ENCODE results near the gene SCUBE2.
"Not testable (repeated sequence)": the region's sequence is repeated elsewhere in the genome, so short reads cannot be mapped to it uniquely, and the experiment has no call there.

The SCUBE2 gene

GRCh38 chr11:8988329-8989234 is 102.8 kb downstream of the SCUBE2 start:
- WGBS (ENCODE audit: insufficient coverage, insufficient read length) = no CpG with 5 or more reads among the region's 3 CpGs
- H3K27ac ChIP-seq (ENCODE audit: low read length) = no peak overlapping the region
- H3K36me3 ChIP-seq (ENCODE audit: control insufficient read depth, insufficient read depth, low read length) = no peaks in the 10 kb centered on the region
- H3K9me3 ChIP-seq (ENCODE audit: control insufficient read depth, insufficient read depth, low read length) = no peaks in the 10 kb centered on the region
- no peaks in the 10 kb centered on the region for H3K4me1 ChIP-seq (ENCODE audit: control insufficient read depth, insufficient read depth, low read length)
- H3K4me3 ChIP-seq (ENCODE audit: low read length) = no peak overlapping the region
- no peak for DNase-seq (ENCODE audit: low read depth, low spot score)
- H3K27me3 ChIP-seq (ENCODE audit: control insufficient read depth, insufficient read depth, low read length) = no peaks in the 10 kb centered on the region

DNA sequence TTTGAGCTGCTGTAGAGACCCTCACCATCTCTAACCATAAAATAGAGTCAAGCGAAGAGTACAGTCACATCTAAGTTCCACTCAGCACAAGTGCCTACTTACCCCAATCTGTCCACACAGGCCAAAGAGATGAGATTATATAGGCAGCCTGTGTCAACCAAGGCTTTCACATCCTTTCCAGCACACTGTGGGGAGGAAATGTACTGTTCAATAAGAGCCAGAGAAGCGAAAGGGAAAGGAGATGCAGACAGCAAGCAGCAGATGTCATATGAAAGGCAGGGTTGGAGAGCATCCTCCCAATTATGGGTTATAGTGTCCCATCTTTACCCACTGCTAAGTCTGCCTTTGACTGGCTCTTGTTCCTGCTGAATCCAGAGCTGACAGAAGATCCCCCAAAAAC is 104.0 kb downstream of the SCUBE2 start:
- no peak overlapping the region for H3K4me3 ChIP-seq (ENCODE audit: low read length)
- no peaks in the 10 kb centered on the region for H3K27me3 ChIP-seq (ENCODE audit: control insufficient read depth, insufficient read depth, low read length)
- H3K27ac ChIP-seq (ENCODE audit: low read length) = no peak overlapping the region
- H3K4me1 ChIP-seq (ENCODE audit: control insufficient read depth, insufficient read depth, low read length) = no peaks in the 10 kb centered on the region
- no CpG with 5 or more reads among the region's 2 CpGs for WGBS (ENCODE audit: insufficient coverage, insufficient read length)
- no peaks in the 10 kb centered on the region for H3K9me3 ChIP-seq (ENCODE audit: control insufficient read depth, insufficient read depth, low read length)
- no peaks in the 10 kb centered on the region for H3K36me3 ChIP-seq (ENCODE audit: control insufficient read depth, insufficient read depth, low read length)
- no peak for DNase-seq (ENCODE audit: low read depth, low spot score)

DNA sequence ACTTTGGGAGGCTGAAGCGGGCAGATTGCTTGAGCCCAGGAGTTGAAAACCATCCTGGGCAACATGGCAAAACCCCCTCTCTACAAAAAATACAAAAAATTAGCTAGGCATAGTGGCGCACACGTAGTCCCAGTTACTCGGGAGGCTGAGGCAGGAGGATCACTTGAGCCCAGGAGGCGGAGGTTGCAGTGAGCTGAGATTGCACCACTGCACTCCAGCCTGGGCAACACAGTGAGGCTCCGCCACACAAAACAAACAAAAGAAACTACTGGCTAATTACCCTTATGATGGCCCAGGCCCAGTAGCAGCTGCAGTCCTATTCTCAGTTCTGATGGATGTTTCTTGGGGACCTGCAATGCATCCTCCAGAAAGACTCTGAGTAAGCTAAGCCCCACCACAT is 104.6 kb downstream of the SCUBE2 start:
- not testable (repeated sequence) for H3K36me3 ChIP-seq (ENCODE audit: control insufficient read depth, insufficient read depth, low read length); H3K27ac ChIP-seq (ENCODE audit: low read length); H3K27me3 ChIP-seq (ENCODE audit: control insufficient read depth, insufficient read depth, low read length); H3K4me3 ChIP-seq (ENCODE audit: low read length); H3K4me1 ChIP-seq (ENCODE audit: control insufficient read depth, insufficient read depth, low read length); DNase-seq (ENCODE audit: low read depth, low spot score); H3K9me3 ChIP-seq (ENCODE audit: control insufficient read depth, insufficient read depth, low read length)
- no CpG with 5 or more reads among the region's 6 CpGs for WGBS (ENCODE audit: insufficient coverage, insufficient read length)

DNA sequence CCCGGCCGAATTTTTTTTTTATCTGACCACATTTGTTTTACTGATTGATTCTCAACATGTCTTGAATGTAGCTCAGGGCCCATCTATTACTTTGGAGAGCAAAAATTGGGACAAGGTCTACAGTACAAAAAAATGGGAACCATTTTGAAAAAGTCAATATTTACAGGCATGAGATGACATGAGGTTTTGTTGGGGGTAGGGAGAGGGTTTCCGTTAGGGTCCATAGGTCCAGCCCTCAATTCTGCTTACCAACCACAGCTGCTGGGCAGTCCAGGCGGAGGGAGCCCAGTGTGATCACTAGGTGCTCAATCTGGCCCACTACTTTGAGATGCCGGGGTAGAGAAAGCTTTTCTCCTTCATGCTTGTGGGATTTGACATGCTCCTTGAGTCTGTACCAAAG is 105.9 kb downstream of the SCUBE2 start:
- WGBS (ENCODE audit: insufficient coverage, insufficient read length) = no CpG with 5 or more reads among the region's 5 CpGs
- no peaks in the 10 kb centered on the region for H3K27me3 ChIP-seq (ENCODE audit: control insufficient read depth, insufficient read depth, low read length)
- no peaks in the 10 kb centered on the region for H3K9me3 ChIP-seq (ENCODE audit: control insufficient read depth, insufficient read depth, low read length)
- H3K4me3 ChIP-seq (ENCODE audit: low read length) = no peak overlapping the region
- DNase-seq (ENCODE audit: low read depth, low spot score) = no peak
- H3K27ac ChIP-seq (ENCODE audit: low read length) = no peak overlapping the region
- H3K36me3 ChIP-seq (ENCODE audit: control insufficient read depth, insufficient read depth, low read length) = no peaks in the 10 kb centered on the region
- no peaks in the 10 kb centered on the region for H3K4me1 ChIP-seq (ENCODE audit: control insufficient read depth, insufficient read depth, low read length)

DNA sequence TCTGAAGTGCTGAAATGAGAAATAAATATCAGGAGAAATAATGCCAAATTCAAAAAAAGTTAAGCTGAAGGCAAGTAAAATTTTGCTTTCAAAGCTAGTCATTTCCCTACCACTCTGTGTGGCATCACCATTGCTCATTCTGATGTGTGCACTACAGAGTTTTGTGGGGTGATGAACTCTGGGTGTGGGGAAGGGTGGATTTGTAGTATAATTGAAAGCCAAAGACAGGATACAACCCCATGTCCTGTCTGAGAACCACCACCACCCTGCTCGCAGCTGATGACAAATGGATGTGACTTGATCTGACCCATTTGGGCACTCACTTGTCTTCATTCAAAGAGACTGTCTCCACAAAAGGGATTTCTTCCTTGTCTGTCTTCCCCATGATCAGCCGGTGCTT is 107.8 kb downstream of the SCUBE2 start:
- no peaks in the 10 kb centered on the region for H3K4me1 ChIP-seq (ENCODE audit: control insufficient read depth, insufficient read depth, low read length)
- H3K4me3 ChIP-seq (ENCODE audit: low read length) = no peak overlapping the region
- WGBS (ENCODE audit: insufficient coverage, insufficient read length) = no CpG with 5 or more reads among the region's 2 CpGs
- H3K27me3 ChIP-seq (ENCODE audit: control insufficient read depth, insufficient read depth, low read length) = no peaks in the 10 kb centered on the region
- no peaks in the 10 kb centered on the region for H3K36me3 ChIP-seq (ENCODE audit: control insufficient read depth, insufficient read depth, low read length)
- no peaks in the 10 kb centered on the region for H3K9me3 ChIP-seq (ENCODE audit: control insufficient read depth, insufficient read depth, low read length)
- no peak for DNase-seq (ENCODE audit: low read depth, low spot score)
- H3K27ac ChIP-seq (ENCODE audit: low read length) = no peak overlapping the region

DNA sequence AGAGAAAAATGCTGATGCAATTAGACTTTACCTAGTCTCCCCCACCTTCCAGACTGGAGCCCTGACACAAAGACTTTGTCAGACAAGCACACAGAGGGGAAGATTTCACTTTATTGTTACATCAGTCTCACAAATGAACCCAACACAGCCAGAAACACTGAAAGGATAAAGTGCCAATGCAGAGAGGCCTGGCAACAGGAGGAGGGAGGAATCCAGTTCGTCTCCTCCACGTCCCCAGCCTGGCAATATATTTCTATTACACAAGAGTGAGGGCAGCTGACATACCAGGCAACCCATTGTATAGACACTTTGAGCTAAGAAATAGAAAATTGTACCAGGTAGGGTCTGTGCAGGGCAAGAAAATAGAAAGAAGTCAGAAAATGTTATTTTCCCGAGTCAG is 110.9 kb downstream of the SCUBE2 start:
- Histone ChIP-seq H3K27me3 (ENCODE audit: control insufficient read depth, insufficient read depth, low read length) (no peaks in the 10 kb centered on the region), H3K4me3 (ENCODE audit: low read length) (no peak overlapping the region), H3K9me3 (ENCODE audit: control insufficient read depth, insufficient read depth, low read length) (no peaks in the 10 kb centered on the region), H3K4me1 (ENCODE audit: control insufficient read depth, insufficient read depth, low read length) (no peaks in the 10 kb centered on the region), H3K36me3 (ENCODE audit: control insufficient read depth, insufficient read depth, low read length) (no peaks in the 10 kb centered on the region), H3K27ac (ENCODE audit: low read length) (no peak overlapping the region)
- no CpG with 5 or more reads among the region's 3 CpGs for WGBS (ENCODE audit: insufficient coverage, insufficient read length)
- DNase-seq (ENCODE audit: low read depth, low spot score) = no peak

DNA sequence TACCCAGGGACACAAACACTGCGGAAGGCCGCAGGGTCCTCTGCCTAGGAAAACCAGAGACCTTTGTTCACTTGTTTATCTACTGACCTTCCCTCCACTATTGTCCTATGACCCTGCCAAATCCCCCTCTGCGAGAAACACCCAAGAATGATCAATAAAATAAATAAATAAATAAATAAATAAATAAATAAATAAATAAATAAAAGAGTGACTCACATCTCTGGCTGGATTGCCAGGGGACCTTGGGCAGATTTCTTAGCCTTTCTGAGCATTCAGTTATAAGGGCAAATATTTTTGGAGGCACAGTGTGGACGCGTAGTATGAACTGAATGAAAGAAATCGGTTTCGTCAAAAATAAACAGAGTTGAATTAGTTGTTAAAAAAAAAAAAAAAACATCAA is 112.0 kb downstream of the SCUBE2 start:
- not testable (repeated sequence) for H3K27me3 ChIP-seq (ENCODE audit: control insufficient read depth, insufficient read depth, low read length); H3K4me1 ChIP-seq (ENCODE audit: control insufficient read depth, insufficient read depth, low read length); H3K36me3 ChIP-seq (ENCODE audit: control insufficient read depth, insufficient read depth, low read length); H3K27ac ChIP-seq (ENCODE audit: low read length); H3K4me3 ChIP-seq (ENCODE audit: low read length); DNase-seq (ENCODE audit: low read depth, low spot score); H3K9me3 ChIP-seq (ENCODE audit: control insufficient read depth, insufficient read depth, low read length)
- WGBS (ENCODE audit: insufficient coverage, insufficient read length) = no CpG with 5 or more reads among the region's 7 CpGs

- WGBS (ENCODE audit: insufficient coverage, insufficient read length) = no CpG with 5 or more reads among the region's 3 CpGs
- no peak overlapping the region for H3K27ac ChIP-seq (ENCODE audit: low read length)
- DNase-seq (ENCODE audit: low read depth, low spot score) = no peak
- H3K9me3 ChIP-seq (ENCODE audit: control insufficient read depth, insufficient read depth, low read length) = no peaks in the 10 kb centered on the region
- no peak overlapping the region for H3K4me3 ChIP-seq (ENCODE audit: low read length)
- no peaks in the 10 kb centered on the region for H3K4me1 ChIP-seq (ENCODE audit: control insufficient read depth, insufficient read depth, low read length)
- H3K36me3 ChIP-seq (ENCODE audit: control insufficient read depth, insufficient read depth, low read length) = no peaks in the 10 kb centered on the region
- H3K27me3 ChIP-seq (ENCODE audit: control insufficient read depth, insufficient read depth, low read length) = no peaks in the 10 kb centered on the region
These were observed 118.3 kb downstream of the SCUBE2 start for GRCh38 chr11:8973121-8973520.

DNA sequence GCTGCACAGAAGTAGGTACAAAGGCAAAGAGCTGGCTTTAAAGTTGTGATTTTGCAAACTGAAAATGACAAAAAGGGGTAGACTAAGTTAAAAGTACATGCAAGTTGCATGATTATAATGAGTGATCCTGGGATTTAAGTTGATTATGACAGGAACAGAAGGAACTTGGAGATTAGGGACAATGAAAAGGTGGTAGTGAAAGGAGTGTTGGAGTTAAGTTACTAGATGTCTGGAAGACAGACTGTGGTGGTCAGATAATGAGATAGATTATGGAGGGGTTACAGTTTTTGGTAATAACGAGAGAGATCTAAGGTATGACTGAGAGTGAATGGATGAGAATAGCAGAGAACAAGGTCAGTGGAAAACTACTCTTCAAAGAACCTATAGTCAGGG is 119.5 kb downstream of the SCUBE2 start:
- WGBS (ENCODE audit: insufficient coverage, insufficient read length) = no CpG with 5 or more reads among the region's 1 CpG
- Histone ChIP-seq H3K4me3 (ENCODE audit: low read length) (no peak overlapping the region), H3K9me3 (ENCODE audit: control insufficient read depth, insufficient read depth, low read length) (no peaks in the 10 kb centered on the region), H3K27ac (ENCODE audit: low read length) (no peak overlapping the region), H3K36me3 (ENCODE audit: control insufficient read depth, insufficient read depth, low read length) (no peaks in the 10 kb centered on the region), H3K27me3 (ENCODE audit: control insufficient read depth, insufficient read depth, low read length) (no peaks in the 10 kb centered on the region), H3K4me1 (ENCODE audit: control insufficient read depth, insufficient read depth, low read length) (no peaks in the 10 kb centered on the region)
- no peak for DNase-seq (ENCODE audit: low read depth, low spot score)

- Histone ChIP-seq H3K9me3 (ENCODE audit: control insufficient read depth, insufficient read depth, low read length) (no peaks in the 10 kb centered on the region), H3K27me3 (ENCODE audit: control insufficient read depth, insufficient read depth, low read length) (no peaks in the 10 kb centered on the region), H3K4me1 (ENCODE audit: control insufficient read depth, insufficient read depth, low read length) (no peaks in the 10 kb centered on the region), H3K4me3 (ENCODE audit: low read length) (no peak overlapping the region), H3K36me3 (ENCODE audit: control insufficient read depth, insufficient read depth, low read length) (no peaks in the 10 kb centered on the region), H3K27ac (ENCODE audit: low read length) (no peak overlapping the region)
- no CpG with 5 or more reads among the region's 2 CpGs for WGBS (ENCODE audit: insufficient coverage, insufficient read length)
- DNase-seq (ENCODE audit: low read depth, low spot score) = no peak
These were observed 120.0 kb downstream of the SCUBE2 start for GRCh38 chr11:8971196-8971923.
